Upper lobe of right lung (tissue), 1 donor: ENCODE measurements around the gene ZNF787. TPM values are rescaled to one million over a fixed set of nuclear protein-coding genes. Genes with fewer than 3 reads are reported as not detected.

Experiments used
- ATAC-seq: fragments of 200-7000 bp; cut with Tn5 transposase; one replicate; pipeline ENCODE4 v1.9.1; 2020; ENCODE audit warnings: mild to moderate bottlenecking, moderate library complexity
- DNase-seq: peaks from one replicate; pipeline ENCODE4 v3.0.0-alpha.2; 2020
- H3K27ac ChIP-seq: fragments of 200-600 bp; one replicate; pipeline ENCODE4 v1.8.0; 2022
- H3K27me3 ChIP-seq: fragments of 200-600 bp; one replicate; pipeline ENCODE4 v1.8.0; 2022; ENCODE audit warnings: mild to moderate bottlenecking
- H3K36me3 ChIP-seq: fragments of 200-600 bp; one replicate; pipeline ENCODE4 v1.8.0; 2022
- H3K4me1 ChIP-seq: fragments of 200-600 bp; one replicate; pipeline ENCODE4 v1.8.0; 2022
- H3K4me3 ChIP-seq: fragments of 200-600 bp; one replicate; pipeline ENCODE4 v1.8.0; 2022; ENCODE audit warnings: mild to moderate bottlenecking
- H3K9me3 ChIP-seq: fragments of 200-600 bp; one replicate; pipeline ENCODE4 v1.8.0; 2022
- CTCF ChIP-seq: fragments of 200-600 bp; IDR thresholded peaks from one replicate; pipeline ENCODE4 v1.8.0; 2022; ENCODE audit warnings: antibody characterized with exemption
- intact Hi-C: fragments of 100-400 bp; cut with DNase I; formaldehyde crosslinking; loops from one replicate; pipeline ENCODE4 v1.11.0; 2022
- total RNA-seq: library from RNA; stranded (reverse); fragmentation: NEBNext Ultra II Directional; extraction: Animal tissue kit (Norgen Biotek cat#: 25700); gene quantifications from one replicate; pipeline ENCODE4 v1.2.1, GENCODE V29; 2021
- donor health status: DM: no; HTN: yes; CAD: no; lungs with severe emphysema.

Gene ZNF787
- total RNA-seq, 1 donor from 2014 or later, result 40.7 TPM

- no peaks in the 10 kb centered on the region for H3K9me3 ChIP-seq
- H3K4me1 ChIP-seq, result no peaks in the 10 kb centered on the region
- intact Hi-C loops, result no loop called here
- ATAC-seq (no peak), DNase-seq (no peak)
- no peak overlapping the region for H3K4me3 ChIP-seq
- H3K36me3 ChIP-seq, result no peaks in the 10 kb centered on the region
- no peak overlapping the region for H3K27ac ChIP-seq
- H3K27me3 ChIP-seq, result peaks cover 5% of the 10 kb centered on the region
- no peak for TF ChIP-seq CTCF
Measured at GRCh38 chr19:56053596-56053995, 67.5 kb downstream of the ZNF787 start.

Other genes with a start within 250 kb of the ZNF787 start
- not detected for gene NLRP13, start 189.0 kb downstream of the ZNF787 start, total RNA-seq
- gene NLRP8, start 173.5 kb downstream of the ZNF787 start, total RNA-seq, result not detected
- gene NLRP5, start 134.5 kb downstream of the ZNF787 start, total RNA-seq, result not detected
- 37.3 TPM for gene ZNF444, start 20.0 kb upstream of the ZNF787 start, total RNA-seq
- gene GALP, start 54.7 kb upstream of the ZNF787 start, total RNA-seq, result not detected
- gene ZSCAN5B, start 76.5 kb upstream of the ZNF787 start, total RNA-seq, result 0.20 TPM
- not detected for gene ZSCAN5C, start 81.0 kb upstream of the ZNF787 start, total RNA-seq
- gene EDDM13, start 151.5 kb upstream of the ZNF787 start, total RNA-seq, result 1.1 TPM
- 14.8 TPM for gene ZSCAN5A, start 193.5 kb upstream of the ZNF787 start, total RNA-seq